ENCODE data around the gene GLRX3.

Gene GLRX3

GRCh38 chr10:130190055-130190736 is 54.0 kb downstream of the GLRX3 start (continued):
- TF ChIP-seq, protein P1, sequence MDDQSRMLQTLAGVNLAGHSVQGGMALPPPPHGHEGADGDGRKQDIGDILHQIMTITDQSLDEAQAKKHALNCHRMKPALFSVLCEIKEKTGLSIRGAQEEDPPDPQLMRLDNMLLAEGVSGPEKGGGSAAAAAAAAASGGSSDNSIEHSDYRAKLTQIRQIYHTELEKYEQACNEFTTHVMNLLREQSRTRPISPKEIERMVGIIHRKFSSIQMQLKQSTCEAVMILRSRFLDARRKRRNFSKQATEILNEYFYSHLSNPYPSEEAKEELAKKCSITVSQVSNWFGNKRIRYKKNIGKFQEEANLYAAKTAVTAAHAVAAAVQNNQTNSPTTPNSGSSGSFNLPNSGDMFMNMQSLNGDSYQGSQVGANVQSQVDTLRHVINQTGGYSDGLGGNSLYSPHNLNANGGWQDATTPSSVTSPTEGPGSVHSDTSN (CRISPR knock-in tag; IDR thresholded peaks at IDR 0.05): peak; percentile 66; the same call in 1 of the 2 replicates
- TF ChIP-seq ZBTB26 (tag by site-specific recombination; optimal IDR thresholded peaks at IDR 0.05): peak; percentile 80
- TF ChIP-seq, protein P2, sequence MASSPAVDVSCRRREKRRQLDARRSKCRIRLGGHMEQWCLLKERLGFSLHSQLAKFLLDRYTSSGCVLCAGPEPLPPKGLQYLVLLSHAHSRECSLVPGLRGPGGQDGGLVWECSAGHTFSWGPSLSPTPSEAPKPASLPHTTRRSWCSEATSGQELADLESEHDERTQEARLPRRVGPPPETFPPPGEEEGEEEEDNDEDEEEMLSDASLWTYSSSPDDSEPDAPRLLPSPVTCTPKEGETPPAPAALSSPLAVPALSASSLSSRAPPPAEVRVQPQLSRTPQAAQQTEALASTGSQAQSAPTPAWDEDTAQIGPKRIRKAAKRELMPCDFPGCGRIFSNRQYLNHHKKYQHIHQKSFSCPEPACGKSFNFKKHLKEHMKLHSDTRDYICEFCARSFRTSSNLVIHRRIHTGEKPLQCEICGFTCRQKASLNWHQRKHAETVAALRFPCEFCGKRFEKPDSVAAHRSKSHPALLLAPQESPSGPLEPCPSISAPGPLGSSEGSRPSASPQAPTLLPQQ (tag by site-specific recombination; IDR thresholded peaks at IDR 0.05): peak; percentile 91
- no peak for TF ChIP-seq KLF7 (tag by site-specific recombination; IDR thresholded peaks at IDR 0.05; ENCODE audit: borderline replicate concordance)
- 0 out of 2 replicates have a peak, but pooled peaks have one; percentile 29 for TF ChIP-seq MZF1 (tag by site-specific recombination; IDR thresholded peaks at IDR 0.05; ENCODE audit: borderline replicate concordance)

- Histone ChIP-seq H3K36me3 (ENCODE audit: control insufficient read depth in 2 of 2, insufficient read depth in 1 of 2, low read length in 2 of 2) (peaks cover 0 to 22% of the 10 kb centered on the region in 2 experiments; a peak in 1 of 3 replicates), H3K4me3 (ENCODE audit: low read depth, low read length) (no peak overlapping the region; the same call in 1 of the 2 replicates), H3K27ac (ENCODE audit: extremely low read depth, low read depth, low read length) (peak overlapping the region; percentile 64; the same call in 1 of the 2 replicates), H3K4me1 (ENCODE audit: control insufficient read depth, insufficient read depth, low read length) (peaks cover 3% of the 10 kb centered on the region; the same call in 1 of the 2 replicates), H3K9me3 (ENCODE audit: control insufficient read depth, insufficient read depth, low read depth, low read length) (no peaks in the 10 kb centered on the region)
- POLR2A ChIA-PET: no interaction called here
- CTCF ChIA-PET: interaction anchor here (0.6 to 1.8 kb wide), 9 partner anchors 13 to 1684 kb away, joined by 3 to 10 read pairs (median 3); no protein-coding TSS in a partner anchor
- TF ChIP-seq IKZF3 (tag by site-specific recombination; IDR thresholded peaks at IDR 0.05) (no peak), ZNF37A (tag by site-specific recombination; IDR thresholded peaks at IDR 0.05) (no peak), BCL11B (tag by site-specific recombination; IDR thresholded peaks at IDR 0.05; ENCODE audit: low read depth) (no peak), RBAK (tag by site-specific recombination; IDR thresholded peaks at IDR 0.05) (no peak), ZNF530 (tag by site-specific recombination; IDR thresholded peaks at IDR 0.05; ENCODE audit: low read depth) (no peak), ZNF132 (tag by site-specific recombination; IDR thresholded peaks at IDR 0.05; ENCODE audit: borderline replicate concordance) (no peak), ZXDB (tag by site-specific recombination; IDR thresholded peaks at IDR 0.05) (no peak), ZFP3 (tag by site-specific recombination; IDR thresholded peaks at IDR 0.05; ENCODE audit: low read depth) (no peak), SCRT2 (tag by site-specific recombination; IDR thresholded peaks at IDR 0.05) (no peak), ZFP69B (tag by site-specific recombination; IDR thresholded peaks at IDR 0.05) (no peak), ZNF785 (tag by site-specific recombination; IDR thresholded peaks at IDR 0.05) (no peak), ZNF112 (tag by site-specific recombination; IDR thresholded peaks at IDR 0.05) (no peak), ZNF549 (tag by site-specific recombination; IDR thresholded peaks at IDR 0.05) (no peak)
- TF ChIP-seq, protein P3, sequence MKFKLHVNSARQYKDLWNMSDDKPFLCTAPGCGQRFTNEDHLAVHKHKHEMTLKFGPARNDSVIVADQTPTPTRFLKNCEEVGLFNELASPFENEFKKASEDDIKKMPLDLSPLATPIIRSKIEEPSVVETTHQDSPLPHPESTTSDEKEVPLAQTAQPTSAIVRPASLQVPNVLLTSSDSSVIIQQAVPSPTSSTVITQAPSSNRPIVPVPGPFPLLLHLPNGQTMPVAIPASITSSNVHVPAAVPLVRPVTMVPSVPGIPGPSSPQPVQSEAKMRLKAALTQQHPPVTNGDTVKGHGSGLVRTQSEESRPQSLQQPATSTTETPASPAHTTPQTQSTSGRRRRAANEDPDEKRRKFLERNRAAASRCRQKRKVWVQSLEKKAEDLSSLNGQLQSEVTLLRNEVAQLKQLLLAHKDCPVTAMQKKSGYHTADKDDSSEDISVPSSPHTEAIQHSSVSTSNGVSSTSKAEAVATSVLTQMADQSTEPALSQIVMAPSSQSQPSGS (tag by site-specific recombination; IDR thresholded peaks at IDR 0.05; ENCODE audit: low read depth): no peak
- TF ChIP-seq, protein P2 (tag by site-specific recombination; IDR thresholded peaks at IDR 0.05): no peak
Observed at GRCh38 chr10:130190737-130191115, 54.5 kb downstream of the GLRX3 start.
